ENCODE data around the gene MSI2.

DNA sequence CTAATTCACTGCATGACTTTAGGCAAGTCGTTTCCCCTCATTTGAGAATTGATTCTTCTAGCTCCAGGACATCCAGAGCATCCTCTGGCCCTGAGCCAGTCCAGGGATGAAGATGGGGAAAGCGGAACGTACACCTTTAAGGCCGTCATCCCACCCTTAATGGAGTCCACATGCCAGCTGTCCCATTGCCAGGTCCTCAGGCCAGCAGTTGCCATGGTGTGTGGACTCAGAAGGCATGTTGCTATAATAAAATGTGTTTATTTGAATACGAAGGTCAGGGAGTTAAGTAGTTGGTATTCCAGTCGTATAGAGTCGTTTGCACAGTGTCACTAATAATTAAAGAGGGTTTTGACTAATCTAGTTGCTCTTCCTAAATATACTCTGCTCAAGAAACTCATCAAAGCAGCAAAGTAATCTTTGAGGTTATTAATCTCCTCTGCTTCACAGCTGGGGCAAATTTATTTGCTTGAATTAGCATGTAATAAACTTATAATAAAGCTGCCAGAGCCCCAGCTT lies 458.4 kb downstream of the MSI2 start:
- TF ChIP-seq POLR2AphosphoS5 (IDR thresholded peaks at IDR 0.05; ENCODE audit: low read depth), result no peak
- no peak for TF ChIP-seq CTCF (conservative IDR thresholded peaks at IDR 0.05; ENCODE audit: low read depth in 2 of 2)
- TF ChIP-seq EZH2 (IDR thresholded peaks at IDR 0.05; ENCODE audit: low read depth, unreplicated experiment), result no peak
- TF ChIP-seq CREB1 (CRISPR knock-in tag; IDR thresholded peaks at IDR 0.05; ENCODE audit: low read depth), result no peak
- TF ChIP-seq EZH2phosphoT487 (IDR thresholded peaks at IDR 0.05; ENCODE audit: unreplicated experiment), result no peak
- TF ChIP-seq ZNF462 (CRISPR knock-in tag; IDR thresholded peaks at IDR 0.05), result no peak
- TF ChIP-seq ETS1 (IDR thresholded peaks at IDR 0.05), result no peak
- TF ChIP-seq ZNF114 (CRISPR knock-in tag; IDR thresholded peaks at IDR 0.05), result no peak
- no peak for TF ChIP-seq REST (IDR thresholded peaks at IDR 0.05; ENCODE audit: unreplicated experiment)
- TF ChIP-seq STAT1 (IDR thresholded peaks at IDR 0.05; ENCODE audit: unreplicated experiment), result no peak
- TF ChIP-seq NANOG (IDR thresholded peaks at IDR 0.05; ENCODE audit: borderline replicate concordance), result no peak
- TF ChIP-seq ZNF331 (CRISPR knock-in tag; IDR thresholded peaks at IDR 0.05; ENCODE audit: low read depth), result no peak
- TF ChIP-seq JUNB (IDR thresholded peaks at IDR 0.05; ENCODE audit: unreplicated experiment), result no peak

Measured in GM23338 (cell line).